ENCODE results near the gene LOXL3. TPM values are rescaled to one million over a fixed set of nuclear protein-coding genes. Genes with fewer than 3 reads are reported as not detected.

LOXL3 gene
- total and polyA plus RNA-seq, 4 donors, result 2.9 to 11.1 (median 6.6) TPM

GRCh38 chr2:74554820-74555531 lies 1.2 kb upstream of the LOXL3 start:
- H3K27ac ChIP-seq (ENCODE audit: low read depth in 1 of 2, low read length in 1 of 2), result peak overlapping the region in 1 of 2 donors; percentile 85
- ATAC-seq (ENCODE audit: insufficient read depth, low FRiP score) (peak; percentile 75), DNase-seq (peak in 2 of 3 donors; percentile 42 to 52)
- WGBS, 2 donors, result 2 to 4% methylated on average over 52 to 58 of the region's 58 CpGs
- H3K9me3 ChIP-seq (ENCODE audit: control insufficient read depth in 4 of 4, insufficient read depth in 3 of 4, low read length in 3 of 4), result no peaks in the 10 kb centered on the region
- peaks cover 0 to 22% (median 0%) of the 10 kb centered on the region in 5 donors for H3K4me1 ChIP-seq (ENCODE audit: control insufficient read depth in 5 of 5, insufficient read depth in 5 of 5, low read length in 5 of 5)
- H3K4me3 ChIP-seq, result peak overlapping the region; percentile 66
- TF ChIP-seq CTCF (IDR thresholded peaks at IDR 0.05; ENCODE audit: control extremely low read depth, extremely low read depth), result no peak
- H3K9ac ChIP-seq (ENCODE audit: insufficient read depth in 1 of 2, low read length in 2 of 2), result peak overlapping the region; percentile 7 to 51
- H3K36me3 ChIP-seq (ENCODE audit: control insufficient read depth in 4 of 4, insufficient read depth in 4 of 4, low read length in 4 of 4), result peaks cover 0 to 7% (median 0%) of the 10 kb centered on the region in 4 donors
- peaks cover 0 to 2% (median 0%) of the 10 kb centered on the region in 3 donors for H3K27me3 ChIP-seq (ENCODE audit: control insufficient read depth in 3 of 3, insufficient read depth in 3 of 3, low read length in 2 of 3)

GRCh38 chr2:74552914-74553811 lies 579 bp downstream of the LOXL3 start:
- H3K9ac ChIP-seq (ENCODE audit: insufficient read depth in 1 of 2, low read length in 2 of 2), result peak overlapping the region in 1 of 2 donors; percentile 33
- H3K27ac ChIP-seq (ENCODE audit: low read depth in 1 of 2, low read length in 1 of 2), result no peak overlapping the region

More at GRCh38 chr2:74552914-74553811, 579 bp downstream of the LOXL3 start:
- Histone ChIP-seq H3K27me3 (ENCODE audit: control insufficient read depth in 3 of 3, insufficient read depth in 3 of 3, low read length in 2 of 3) (no peaks in the 10 kb centered on the region), H3K36me3 (ENCODE audit: control insufficient read depth in 4 of 4, insufficient read depth in 4 of 4, low read length in 4 of 4) (peaks cover 0 to 7% (median 0%) of the 10 kb centered on the region in 4 donors), H3K4me1 (ENCODE audit: control insufficient read depth in 5 of 5, insufficient read depth in 5 of 5, low read length in 5 of 5) (peaks cover 0 to 36% (median 2%) of the 10 kb centered on the region in 5 donors), H3K9me3 (ENCODE audit: control insufficient read depth in 4 of 4, insufficient read depth in 3 of 4, low read length in 3 of 4) (no peaks in the 10 kb centered on the region), H3K4me3 (no peak overlapping the region)
- no peak for TF ChIP-seq CTCF (IDR thresholded peaks at IDR 0.05; ENCODE audit: control extremely low read depth, extremely low read depth)
- ATAC-seq (ENCODE audit: insufficient read depth, low FRiP score) (no peak), DNase-seq (peak; percentile 21 to 52 (median 42))
- WGBS, 2 donors, result 58 to 71% methylated on average over 25 to 27 of the region's 27 CpGs
